Activated CD8-positive, alpha-beta memory T cell treated with anti-CD3 and anti-CD28 coated beads, Interleukin-2, amount 50 U/mL, for 24 hours (primary cell): ENCODE results near the gene IL21.

Source experiments
- DNase-seq: peaks from one replicate; pipeline ENCODE4 v3.0.0-alpha.2; 2020; ENCODE audit errors: extremely low read depth

IL21 gene

DNA sequence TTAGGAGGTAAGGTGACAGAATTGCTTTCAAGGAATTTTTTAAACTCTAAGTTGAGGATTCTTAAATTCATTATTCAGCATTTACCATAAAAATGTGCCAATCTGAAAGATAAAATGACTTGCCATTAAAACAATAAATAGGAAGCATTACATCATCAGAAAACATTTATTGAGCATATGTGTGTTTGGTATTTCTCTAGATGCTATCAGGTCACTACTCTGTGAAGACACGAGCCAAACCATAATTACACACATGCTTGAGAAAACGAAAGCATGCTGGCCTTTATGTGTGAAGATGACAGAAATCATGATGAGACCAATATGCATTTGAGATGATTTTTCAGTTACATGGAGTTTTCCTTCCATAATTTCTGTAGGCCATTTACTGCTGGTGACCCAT, 12.3 kb upstream of the IL21 start:
- no peak for DNase-seq

DNA sequence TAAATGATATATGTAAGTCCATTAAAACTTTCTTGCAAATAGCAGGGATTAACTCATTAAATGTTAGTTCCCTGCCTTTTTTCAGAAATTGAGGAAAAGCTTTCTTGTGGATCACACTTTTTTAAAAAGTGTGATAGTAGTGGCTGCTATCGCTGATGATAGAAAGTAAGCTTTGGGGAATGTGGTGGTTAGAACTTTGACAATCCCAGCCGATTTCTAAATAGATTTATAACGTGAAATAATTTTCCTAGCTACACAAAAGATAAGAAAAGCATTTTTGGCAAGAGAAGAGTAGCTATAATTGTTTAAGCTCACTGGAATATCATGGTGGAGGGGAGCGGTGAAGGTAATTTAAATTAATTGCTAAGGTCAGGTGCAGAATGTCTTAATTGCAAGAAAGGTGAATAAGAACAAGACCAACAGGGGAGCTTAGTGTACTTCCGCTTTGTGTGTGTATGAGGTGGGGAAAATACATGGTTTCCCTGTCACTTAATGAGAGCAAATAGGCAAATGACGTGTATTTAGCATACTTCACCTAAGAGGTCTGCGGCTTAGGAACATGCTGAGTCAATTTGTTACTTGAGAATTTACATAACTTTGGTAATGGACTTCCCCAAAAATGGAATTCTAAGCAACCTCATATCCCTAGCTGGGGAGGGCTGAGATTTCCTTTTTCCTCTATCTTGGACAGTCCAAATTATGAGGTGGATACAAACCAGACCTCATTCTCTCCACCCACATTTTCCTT, 11.7 kb upstream of the IL21 start:
- DNase-seq, result no peak

DNA sequence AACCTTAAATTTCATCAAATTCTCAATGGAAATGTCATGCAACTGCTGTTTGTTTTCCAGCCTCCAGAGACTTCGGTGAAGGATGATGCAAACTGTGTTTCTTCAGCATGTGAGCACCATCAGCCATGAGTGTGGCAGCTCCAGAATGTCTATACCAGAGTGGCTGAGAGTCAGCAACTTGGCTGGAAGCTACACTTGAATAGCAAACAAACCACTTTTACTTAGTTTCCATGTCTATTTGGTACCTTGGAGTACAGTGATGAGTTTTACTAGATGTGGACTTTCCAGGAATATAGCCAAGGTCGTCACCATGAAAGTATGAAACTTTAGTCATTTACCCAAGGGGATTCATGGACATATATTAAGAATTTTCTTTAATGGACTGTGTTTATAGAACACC, 4.3 kb upstream of the IL21 start:
- DNase-seq, result no peak

DNA sequence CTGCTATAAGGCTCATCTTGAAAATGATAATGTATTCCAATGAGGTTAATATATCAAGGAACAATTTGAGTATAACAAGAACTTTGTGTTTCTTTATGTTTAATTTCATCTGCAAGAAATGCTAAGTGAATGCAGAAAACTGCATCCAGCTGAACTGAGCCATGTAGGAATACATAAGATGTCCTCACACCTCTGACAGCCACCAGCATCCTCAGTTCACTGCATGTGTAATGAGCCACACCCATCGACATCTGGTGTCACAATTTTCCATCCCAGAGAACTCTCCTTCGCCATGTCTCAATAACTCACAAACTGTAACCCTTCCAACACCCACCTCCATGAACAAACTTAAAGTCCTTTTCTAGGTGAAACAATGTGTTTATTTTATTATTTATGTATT, 3.3 kb upstream of the IL21 start:
- DNase-seq, result no peak

DNA sequence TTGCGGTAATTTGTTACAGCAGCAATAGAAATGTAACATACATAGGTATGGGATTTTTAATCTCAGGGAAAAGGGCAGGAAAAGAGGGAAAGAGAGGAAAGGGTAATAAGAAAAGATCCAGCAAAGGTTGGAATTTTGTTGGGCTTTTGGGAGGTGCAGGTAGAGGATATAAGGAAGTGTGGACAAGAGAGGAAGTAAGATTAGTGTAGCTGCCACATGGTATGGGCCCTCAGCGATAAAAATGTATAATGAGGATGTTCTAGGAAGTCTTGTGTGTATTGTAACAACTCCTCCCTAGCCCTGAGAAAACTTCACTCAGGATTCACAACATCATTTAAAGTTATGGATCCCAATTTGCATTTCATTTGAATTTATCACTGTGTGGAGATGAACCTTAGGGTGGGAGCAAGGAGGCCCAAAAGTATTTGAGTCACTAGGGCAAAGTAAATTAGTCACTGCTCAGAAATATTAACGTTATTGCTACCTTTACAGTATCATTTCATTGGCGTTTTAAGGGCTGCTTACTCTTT, 2.8 kb upstream of the IL21 start:
- no peak for DNase-seq

DNA sequence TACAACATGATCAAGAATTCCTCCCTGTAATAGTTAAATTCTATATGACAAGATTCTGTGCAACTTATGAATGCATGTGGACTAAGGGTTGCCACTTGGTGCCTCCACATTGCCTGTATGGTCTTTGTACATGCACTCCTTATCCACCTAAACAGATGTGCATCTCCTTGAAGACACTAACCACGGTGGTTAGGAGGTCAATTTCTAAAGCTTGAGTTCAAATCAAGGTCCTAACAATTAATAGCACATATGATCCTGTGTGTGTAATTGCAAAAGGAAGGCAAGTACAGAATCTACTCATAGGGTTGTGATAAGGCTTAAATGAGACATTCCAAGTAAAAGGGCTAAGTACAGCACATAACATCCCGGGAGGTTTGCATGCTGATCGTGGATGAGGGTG, 1.5 kb upstream of the IL21 start:
- DNase-seq, result no peak

DNA sequence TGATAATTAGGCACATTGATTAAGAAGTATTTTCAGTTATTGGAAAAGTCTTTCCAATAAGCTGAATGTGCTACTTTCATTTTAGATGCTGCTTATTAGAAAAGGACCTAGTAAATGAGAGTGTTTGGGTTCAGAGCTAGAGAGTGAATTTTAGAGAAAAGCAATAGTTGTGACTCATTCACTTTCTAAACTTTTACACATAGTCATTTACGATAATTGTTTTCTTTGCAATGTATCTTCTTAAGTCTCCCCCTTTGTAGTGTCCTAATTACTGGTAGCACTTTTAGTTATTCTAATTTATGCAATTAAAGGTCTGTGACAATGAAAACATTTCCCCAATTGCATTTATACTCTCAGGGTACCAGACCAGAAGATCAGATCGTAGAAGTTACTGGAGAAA, 1.3 kb downstream of the IL21 start:
- DNase-seq, result no peak

DNA sequence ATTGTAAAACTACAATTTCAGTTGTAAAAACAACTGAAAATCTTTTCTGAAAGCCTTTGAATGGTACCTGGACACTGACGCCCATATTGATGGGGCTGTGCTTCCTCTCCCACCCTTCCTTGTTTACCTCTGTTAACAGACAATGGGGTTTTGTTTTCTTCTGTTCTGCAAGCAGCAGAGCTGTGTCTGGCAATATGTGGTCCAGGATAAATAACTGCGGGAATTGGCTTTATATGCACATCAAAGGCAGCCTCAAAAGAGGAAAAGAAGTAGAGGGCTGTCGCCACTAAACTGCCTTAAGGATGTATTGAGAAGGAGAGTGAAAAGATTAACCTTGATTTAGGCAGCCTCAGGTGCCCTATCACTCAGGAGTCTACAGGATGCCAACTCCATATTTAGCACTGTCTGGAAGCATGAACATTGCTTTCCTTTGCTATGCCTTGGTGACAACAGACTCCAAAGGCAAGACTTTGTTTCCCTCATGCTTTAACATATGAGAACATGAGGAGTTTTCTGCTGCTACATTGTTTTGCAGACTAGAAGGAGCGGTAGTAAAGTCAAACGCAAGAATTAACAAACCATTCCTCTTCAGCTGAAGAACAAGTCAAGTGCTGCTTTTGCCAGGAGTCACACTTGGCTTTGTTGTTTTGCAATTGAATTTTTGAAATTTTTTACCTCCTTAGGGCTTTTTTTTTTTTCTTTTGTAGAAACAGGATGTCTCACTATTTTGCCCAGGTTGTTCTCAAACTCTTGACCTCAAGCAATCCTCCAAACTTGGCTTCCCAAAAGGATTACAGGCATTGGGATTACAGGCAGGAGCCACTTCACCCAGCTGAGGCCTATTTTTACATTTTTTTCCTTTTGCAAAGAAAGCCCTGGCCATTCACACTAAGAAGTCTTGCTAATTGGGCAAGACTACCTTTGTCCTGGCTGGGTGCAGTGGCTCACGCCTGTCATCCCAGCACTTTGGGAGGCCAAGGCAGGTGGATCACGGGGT, 3.0 kb downstream of the IL21 start:
- DNase-seq, result no peak

DNA sequence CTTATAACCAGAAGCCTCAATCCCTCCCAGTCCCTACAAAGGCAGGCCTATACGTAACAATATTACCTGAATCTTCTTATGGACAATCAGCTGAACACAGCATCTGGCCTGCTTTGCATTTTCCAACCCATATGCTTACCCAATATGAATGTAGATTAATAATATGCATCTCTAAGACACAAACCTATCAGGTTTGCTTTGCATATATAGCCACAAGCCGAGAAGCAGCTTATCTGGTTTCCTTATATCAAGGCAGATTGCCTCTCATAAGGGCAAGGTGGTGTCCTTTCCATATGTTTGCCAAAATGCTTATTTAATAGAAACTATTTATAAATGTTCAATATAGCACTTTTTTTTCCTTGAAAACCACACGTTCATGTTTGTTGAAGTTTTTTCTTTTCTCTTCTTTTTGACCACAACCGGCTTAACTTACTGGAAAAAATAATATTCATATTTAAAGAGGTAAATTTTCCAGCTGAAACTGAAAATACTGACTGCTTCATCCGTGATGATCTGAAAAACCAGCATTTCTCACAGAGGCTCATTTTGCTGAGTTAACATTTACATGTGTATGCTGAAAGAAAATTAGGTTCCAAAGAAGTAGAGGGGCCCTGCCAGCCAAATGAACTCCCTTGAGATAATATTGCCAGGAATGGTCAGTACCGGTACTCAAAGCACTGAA, 3.8 kb downstream of the IL21 start:
- no peak for DNase-seq

DNA sequence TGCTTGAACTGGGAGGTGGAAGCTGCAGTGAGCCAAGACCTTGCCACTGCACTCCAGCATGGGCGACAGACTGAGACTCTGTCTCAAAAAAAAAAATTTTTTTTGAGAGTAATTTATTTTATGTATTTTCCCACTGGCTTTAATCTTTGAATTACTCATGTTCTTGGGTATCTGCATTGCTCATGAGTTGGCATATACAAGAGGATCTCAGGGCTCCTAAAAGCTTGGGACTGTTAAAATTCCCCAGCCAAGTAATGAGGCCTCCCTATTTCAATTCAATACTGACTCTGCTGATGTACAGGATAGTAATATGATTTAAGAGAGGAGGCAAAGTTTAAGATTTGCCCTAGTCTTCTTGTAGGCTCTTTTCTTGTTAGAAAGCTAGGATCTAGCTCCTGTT, 6.2 kb downstream of the IL21 start:
- DNase-seq, result no peak

DNA sequence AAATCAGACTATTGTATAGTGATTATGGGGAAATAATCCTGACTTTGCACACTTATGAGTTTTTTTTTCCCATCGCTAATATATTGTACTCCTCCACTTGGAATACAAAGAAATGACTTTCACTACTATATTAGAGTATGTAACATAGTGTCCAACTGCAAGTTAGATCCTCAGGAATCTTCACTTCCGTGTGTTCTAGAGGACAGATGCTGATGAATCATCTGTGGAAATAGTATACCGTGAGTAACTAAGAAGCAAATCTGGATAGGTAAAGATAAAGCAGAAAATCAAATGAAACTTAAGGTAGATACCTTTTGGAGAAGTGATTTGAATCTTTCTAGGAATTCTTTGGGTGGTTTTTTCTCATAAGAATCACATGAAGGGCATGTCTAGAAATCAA, 8.3 kb downstream of the IL21 start:
- no peak for DNase-seq

DNA sequence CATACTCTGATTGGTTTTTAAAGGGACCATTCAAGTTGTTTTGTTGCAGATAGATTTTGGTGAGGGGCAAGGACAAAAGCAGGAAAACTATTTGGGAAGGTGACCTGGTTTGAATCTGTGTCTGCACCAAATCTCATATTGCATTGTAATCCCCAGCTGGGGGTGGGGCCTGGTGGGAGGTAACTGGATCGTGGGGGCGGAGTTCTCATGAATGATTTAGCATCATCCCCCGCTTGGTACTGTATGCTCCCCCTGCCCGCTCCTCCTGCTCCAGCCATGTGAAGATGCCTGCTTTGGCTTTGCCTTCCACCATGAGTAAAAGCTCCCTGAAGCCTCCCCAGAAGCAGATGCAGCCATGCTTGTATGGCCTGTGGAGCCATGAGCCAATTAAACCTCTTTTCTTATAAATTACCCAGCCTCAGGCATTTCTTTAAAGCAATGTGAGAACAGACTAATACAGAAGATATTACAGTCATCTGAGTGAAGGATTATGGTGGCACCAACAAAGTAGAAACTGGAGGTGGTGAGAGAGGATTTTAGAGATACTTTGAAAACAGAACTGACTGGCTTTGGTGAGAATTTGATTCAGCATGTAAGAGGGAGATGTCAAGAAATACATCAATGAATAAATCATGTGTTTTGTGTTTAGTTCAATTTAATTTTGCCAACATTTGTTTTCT, 14.4 kb downstream of the IL21 start:
- DNase-seq, result no peak

DNA sequence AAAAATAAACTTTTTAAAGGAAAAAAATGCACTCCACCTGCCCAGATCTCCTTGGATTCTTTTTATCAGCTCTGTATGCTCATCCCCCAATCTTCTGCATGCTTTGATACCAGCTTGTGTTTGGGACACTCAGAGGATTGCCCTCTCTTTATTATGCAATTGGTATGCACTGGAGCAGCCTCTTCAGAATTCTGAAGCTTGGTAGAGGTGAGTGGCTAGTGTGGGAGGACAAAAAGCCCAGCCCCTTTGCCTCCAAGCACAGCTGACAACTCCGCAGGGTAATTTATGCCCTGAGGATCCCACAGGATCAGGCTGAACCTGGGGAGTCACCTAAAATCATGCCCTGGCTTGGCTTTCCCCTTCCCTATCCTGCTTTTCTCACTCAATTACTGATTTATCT, 16.7 kb downstream of the IL21 start:
- DNase-seq, result no peak

DNA sequence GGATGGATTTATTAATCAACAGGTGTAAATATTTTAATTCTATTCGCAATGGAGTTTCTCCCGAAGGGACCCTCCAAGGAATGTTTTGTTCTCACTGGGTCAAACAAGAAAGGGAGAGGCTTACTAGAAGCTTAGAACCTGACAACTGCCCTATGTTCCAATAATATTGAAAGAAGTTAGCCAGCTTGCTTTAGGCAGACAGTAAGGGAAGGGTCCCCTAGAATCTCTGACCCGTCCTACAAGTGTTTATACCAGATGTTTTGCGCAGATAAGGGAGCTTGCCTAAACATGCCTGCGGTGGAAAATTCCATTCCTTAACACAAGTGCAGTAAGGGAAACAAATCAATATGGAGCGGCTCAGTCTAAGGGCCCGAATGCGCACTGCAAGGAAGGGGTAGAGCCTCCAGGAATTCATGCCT, 17.7 kb downstream of the IL21 start:
- DNase-seq, result no peak

DNA sequence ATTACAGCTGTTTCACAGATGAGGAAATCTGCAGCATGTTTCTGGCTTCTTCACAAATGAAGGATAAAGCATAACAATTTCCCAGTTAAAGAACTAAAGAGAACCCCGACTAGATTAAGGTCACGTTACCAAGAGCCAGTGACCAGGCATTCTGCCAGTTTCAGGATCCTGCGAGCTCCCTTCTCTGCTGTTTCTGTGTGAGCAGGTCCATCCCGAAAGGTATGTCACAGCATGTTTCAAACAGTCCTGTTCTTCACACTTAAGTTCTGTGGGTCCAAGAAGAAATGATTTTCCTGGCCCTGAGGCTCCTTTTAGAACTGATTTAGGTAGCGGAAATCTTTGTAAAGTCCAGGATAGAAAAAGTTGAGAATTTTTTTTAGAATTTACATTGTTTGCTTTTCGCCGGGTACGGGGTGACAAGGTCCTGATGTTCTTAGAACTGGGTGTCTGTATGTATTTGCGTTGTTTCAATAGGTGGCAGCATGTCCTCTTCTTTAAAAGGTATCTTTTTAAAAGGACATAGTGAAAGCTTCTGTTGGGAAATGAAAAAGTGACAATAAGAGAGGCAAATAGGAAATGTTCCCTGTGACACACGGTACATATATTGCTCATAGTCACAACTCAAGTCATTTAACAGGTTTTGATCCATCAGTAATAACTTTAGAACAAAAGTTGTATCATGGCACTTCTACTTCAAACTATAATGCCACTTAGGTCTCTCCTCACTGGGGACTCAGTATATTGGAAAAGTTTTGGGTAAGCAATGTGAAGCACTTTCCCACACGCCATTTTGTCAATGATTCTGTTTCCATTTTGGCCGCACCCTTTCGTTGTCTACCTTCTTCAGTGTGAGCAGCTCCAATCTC, 18.4 kb downstream of the IL21 start:
- DNase-seq, result no peak

DNA sequence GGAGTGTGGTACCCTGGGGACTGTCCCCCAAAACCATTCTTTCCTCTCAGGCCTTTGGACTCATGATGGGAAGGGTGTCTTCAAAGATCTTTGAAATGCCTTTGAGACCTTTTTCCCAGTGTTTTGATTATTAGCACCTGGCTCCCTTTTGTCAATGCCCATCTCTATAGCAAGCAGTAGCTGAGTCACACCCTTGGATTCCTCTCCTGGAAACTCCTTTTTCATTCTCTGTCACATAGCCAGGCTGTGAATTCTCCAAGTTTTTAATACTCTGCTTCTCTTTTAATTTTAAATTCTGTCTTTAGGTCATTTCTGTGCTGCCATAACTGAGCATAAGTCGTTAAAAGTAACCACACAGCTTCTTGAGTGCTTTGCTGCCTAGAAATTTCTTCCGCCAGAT, 29.7 kb downstream of the IL21 start:
- DNase-seq, result no peak

DNA sequence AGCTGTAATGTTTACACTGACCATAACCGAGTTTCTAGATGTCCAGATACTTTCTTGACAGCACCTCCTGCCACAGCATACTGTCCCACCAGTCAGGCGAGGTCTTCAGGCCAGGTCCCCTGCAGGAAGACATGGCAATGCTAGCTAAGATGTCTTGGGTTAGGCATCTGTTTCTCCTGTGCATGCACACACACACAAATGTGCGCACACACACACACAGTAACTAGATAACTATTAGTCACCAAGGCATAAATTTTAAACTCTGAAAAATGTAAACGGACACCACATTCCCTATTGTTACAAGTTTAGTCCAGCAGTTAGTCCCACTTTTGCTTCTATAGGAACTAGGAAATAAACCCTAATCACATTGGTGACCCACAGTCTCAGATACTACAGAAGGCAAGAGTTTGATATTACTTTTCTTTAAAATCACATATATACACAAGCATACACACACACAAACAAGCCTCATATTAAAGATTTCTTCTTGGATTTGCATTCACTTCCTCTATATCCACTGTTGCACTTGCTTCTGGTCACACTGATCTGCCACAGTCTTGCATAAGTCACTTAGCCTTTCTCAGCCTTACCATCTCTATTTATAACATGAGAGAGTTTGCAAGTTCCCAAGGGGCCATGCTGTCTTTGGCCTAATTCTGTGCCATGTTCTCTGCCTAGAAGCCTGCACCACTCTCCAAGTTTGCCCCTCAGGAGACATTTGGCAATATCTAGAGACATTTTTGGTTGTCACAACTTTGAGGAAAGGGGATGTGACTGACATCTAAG, 32.2 kb downstream of the IL21 start:
- DNase-seq, result no peak

DNA sequence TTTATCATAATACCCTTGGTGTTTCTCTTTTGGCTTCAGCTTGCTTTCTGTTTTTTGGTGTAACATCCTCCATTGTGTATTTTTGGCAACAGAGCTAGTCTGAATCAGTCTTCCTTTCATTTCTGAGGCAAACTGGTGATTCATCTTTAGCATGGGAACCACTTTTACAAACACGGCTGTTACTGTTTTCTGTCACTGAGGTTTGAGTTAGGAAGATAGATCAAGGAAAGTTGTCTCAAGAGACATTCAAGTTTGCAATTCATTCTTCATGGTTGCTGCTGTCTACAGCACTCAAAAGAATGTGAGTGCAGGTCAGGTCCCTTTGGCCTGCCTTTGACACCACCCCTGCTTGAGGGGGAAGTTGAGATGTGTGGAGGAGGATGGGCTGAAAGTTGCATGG, 36.3 kb downstream of the IL21 start:
- no peak for DNase-seq

DNA sequence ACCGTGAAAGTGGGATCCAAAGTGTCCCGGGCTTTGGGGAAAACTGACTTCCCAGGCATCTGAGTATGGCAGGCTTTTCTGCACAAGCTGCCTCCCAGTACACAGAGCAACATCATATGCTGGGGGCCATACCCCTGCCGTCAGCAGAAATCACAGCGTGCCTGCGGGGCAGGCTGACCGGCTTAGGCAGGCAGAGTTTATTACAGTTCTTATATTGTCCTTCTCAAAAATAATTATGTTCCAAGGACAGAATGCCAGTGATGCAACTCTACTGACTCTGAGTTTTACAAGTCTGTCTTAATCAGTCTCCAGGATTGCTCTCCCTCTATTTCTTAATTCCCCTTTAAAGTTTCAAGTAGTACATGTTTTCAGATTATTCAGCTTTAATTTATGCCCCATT, 37.0 kb downstream of the IL21 start:
- no peak for DNase-seq
